ENCODE measurements around the gene DNM1L.

DNM1L gene

GRCh38 chr12:32757157-32757556 is 78.1 kb downstream of the DNM1L start:
- no peak for DNase-seq

GRCh38 chr12:32761716-32762115 is 82.6 kb downstream of the DNM1L start:
- no peak for DNase-seq

GRCh38 chr12:32765906-32766305 is 86.8 kb downstream of the DNM1L start:
- DNase-seq: no peak

GRCh38 chr12:32768518-32768917 is 89.4 kb downstream of the DNM1L start:
- DNase-seq: no peak

GRCh38 chr12:32770141-32770540 is 91.0 kb downstream of the DNM1L start:
- DNase-seq: no peak

- no peak for DNase-seq
Observed at GRCh38 chr12:32773691-32774090, 94.6 kb downstream of the DNM1L start.

GRCh38 chr12:32776258-32776657 is 97.2 kb downstream of the DNM1L start:
- DNase-seq: no peak

- no peak for DNase-seq
Observed at GRCh38 chr12:32777159-32777558, 98.1 kb downstream of the DNM1L start.

GRCh38 chr12:32777691-32778175 is 98.6 kb downstream of the DNM1L start:
- DNase-seq: no peak

- DNase-seq: no peak
Observed at GRCh38 chr12:32780071-32780470, 101.0 kb downstream of the DNM1L start.

- DNase-seq: no peak
Observed at GRCh38 chr12:32783029-32783428, 103.9 kb downstream of the DNM1L start.

GRCh38 chr12:32785557-32785956 is 106.5 kb downstream of the DNM1L start:
- no peak for DNase-seq

- DNase-seq: no peak
Observed at GRCh38 chr12:32788405-32788804, 109.3 kb downstream of the DNM1L start.

- no peak for DNase-seq
Observed at GRCh38 chr12:32789446-32789845, 110.3 kb downstream of the DNM1L start.

- DNase-seq: no peak
Observed at GRCh38 chr12:32789916-32790315, 110.8 kb downstream of the DNM1L start.

GRCh38 chr12:32794281-32794680 is 115.2 kb downstream of the DNM1L start:
- no peak for DNase-seq

All from EL (cell line).